Smooth muscle cell (in vitro differentiated cells): Measurements from ENCODE around the gene PAN3. TPM values are rescaled to one million over a fixed set of nuclear protein-coding genes. Genes with fewer than 3 reads are reported as not detected.
A peak's percentile ranks its signal among the peaks of the same experiment; 100 is the strongest.
"Not testable (repeated sequence)": the region's sequence is repeated elsewhere in the genome, so short reads cannot be mapped to it uniquely, and the experiment has no call there.

Experiments used
- DNase-seq: peaks from one replicate; lab custom pipeline; 2025; ENCODE audit not compliant: unreplicated experiment; lab: John Stamatoyannopoulos, UW
- H2AFZ ChIP-seq: fragments of 200-600 bp; sonication (generic); 2 replicates; pipeline ENCODE4 v1.6.0; 2016; ENCODE audit warnings: antibody characterized with exemption, low read depth, mild to moderate bottlenecking
- H3F3A ChIP-seq: fragments of 200-600 bp; sonication (generic); 2 replicates; pipeline ENCODE4 v1.6.0; 2017; ENCODE audit warnings: antibody characterized with exemption, low read depth
- H3K27ac ChIP-seq: fragments of 200-600 bp; sonication (generic); 2 replicates; pipeline ENCODE4 v1.5.1; 2016; ENCODE audit warnings: low read depth, mild to moderate bottlenecking
- H3K27me3 ChIP-seq: fragments of 200-600 bp; sonication (generic); 2 replicates; pipeline ENCODE4 v1.6.1; 2016; ENCODE audit warnings: low read depth, mild to moderate bottlenecking
- H3K36me3 ChIP-seq: fragments of 200-600 bp; sonication (generic); 2 replicates; pipeline ENCODE4 v1.5.1; 2016; ENCODE audit warnings: low read depth
- H3K4me1 ChIP-seq: fragments of 200-600 bp; sonication (generic); 2 replicates; pipeline ENCODE4 v1.5.1; 2016; ENCODE audit warnings: low read depth
- H3K4me2 ChIP-seq: fragments of 200-600 bp; sonication (generic); 2 replicates; pipeline ENCODE4 v1.6.0; 2016; ENCODE audit warnings: mild to moderate bottlenecking
- H3K4me3 ChIP-seq: fragments of 200-600 bp; sonication (generic); 2 replicates; pipeline ENCODE4 v1.5.1; 2016; ENCODE audit warnings: mild to moderate bottlenecking
- H3K79me2 ChIP-seq: fragments of 200-600 bp; sonication (generic); 2 replicates; pipeline ENCODE4 v1.6.0; 2016; ENCODE audit warnings: low read depth, mild to moderate bottlenecking
- H3K9ac ChIP-seq: fragments of 200-600 bp; sonication (generic); 2 replicates; pipeline ENCODE4 v1.6.0; 2016; ENCODE audit warnings: low read depth
- H3K9me3 ChIP-seq: fragments of 200-600 bp; sonication (generic); replicated peaks from 2 replicates; pipeline ENCODE4 v1.5.1; 2016; ENCODE audit warnings: low read depth
- H4K20me1 ChIP-seq: fragments of 200-600 bp; sonication (generic); 2 replicates; pipeline ENCODE4 v1.6.0; 2016; ENCODE audit warnings: low read depth
- WGBS: methylation state at CpG from one replicate; pipeline ENCODE4 v1.1.7; 2016; ENCODE audit warnings: low lambda C conversion rate; 5-methylcytosine and 5-hydroxymethylcytosine counted together
- polyA plus RNA-seq: library from polyadenylated mRNA; unstranded; fragments of >200 nt; fragmentation: Nextera tagmentation; extraction: Ambion mirVana; gene quantifications from 2 replicates; pipeline ENCODE4 v1.2.1, GENCODE V29; 2016
- total RNA-seq: library from RNA; depleted of rRNA; stranded (reverse); fragments of >200 nt; gene quantifications from 2 replicates; pipeline ENCODE4 v1.2.3, GENCODE V29; 2014
- TF ChIP-seq, protein P1 (sequence below): fragments of 200-600 bp; sonication (generic); IDR thresholded peaks from 2 replicates; pipeline ENCODE4 v1.5.1; 2017; ENCODE audit warnings: borderline replicate concordance, mild to moderate bottlenecking, antibody characterized with exemption; ENCODE audit not compliant: insufficient read depth, poor library complexity, severe bottlenecking

PAN3 gene
- total and polyA plus RNA-seq, 2 experiments from 2014 or later: 2.9 to 28.2 TPM

- H3K27me3 ChIP-seq: peaks cover 96% of the 10 kb centered on the region
- no peak within 1 kb of the TSS for H3K9ac ChIP-seq
Measured at GRCh38 chr13:28100150-28101121, 37.9 kb upstream of the PAN3 start, which contains the start of gene FLT3. Gene FLT3, minus strand, starts transcription at chr13:28100576. Its CDS starts 66 bp downstream, at chr13:28100510.

DNA sequence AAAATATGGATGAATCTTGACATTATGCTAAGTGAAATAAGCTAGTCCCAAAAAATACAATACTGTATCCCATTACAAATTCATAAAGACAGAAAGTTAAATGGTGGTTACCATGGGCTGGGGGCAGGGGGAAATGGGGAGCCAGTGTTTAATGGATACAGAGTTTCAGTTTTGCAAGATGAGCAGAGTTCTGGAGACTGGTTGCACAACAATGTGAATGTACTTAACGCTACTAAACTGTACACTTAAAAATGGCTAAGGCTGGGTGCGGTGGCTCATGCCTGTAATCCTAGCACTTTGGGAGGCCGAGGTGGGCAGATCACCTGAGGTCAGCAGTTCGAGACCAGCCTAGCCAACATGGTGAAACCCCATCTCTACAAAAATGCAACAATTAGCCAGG is 36.5 kb upstream of the PAN3 start:
- not testable (repeated sequence) for H3K36me3 ChIP-seq, H3K4me3 ChIP-seq, H2AFZ ChIP-seq, H4K20me1 ChIP-seq, H3K79me2 ChIP-seq, H3K4me2 ChIP-seq, H3K4me1 ChIP-seq, H3K27ac ChIP-seq, H3K9me3 ChIP-seq, DNase-seq, H3F3A ChIP-seq, H3K9ac ChIP-seq
- H3K27me3 ChIP-seq: peaks cover 81% of the 10 kb centered on the region
- 90% methylated on average over 4 of the region's 4 CpGs for WGBS

More at GRCh38 chr13:28100150-28101121, 37.9 kb upstream of the PAN3 start, which contains the start of gene FLT3:
- Histone ChIP-seq H3F3A (no peaks in the 10 kb centered on the region), H3K4me2 (peak within 1 kb of the TSS; percentile 93), H3K4me3 (peak within 1 kb of the TSS; percentile 49), H3K79me2 (no peaks in the 10 kb centered on the region), H3K27ac (no peak within 1 kb of the TSS), H3K9me3 (no peaks in the 10 kb centered on the region), H3K36me3 (no peaks in the 10 kb centered on the region), H3K4me1 (no peaks in the 10 kb centered on the region), H4K20me1 (no peaks in the 10 kb centered on the region), H2AFZ (no peak within 1 kb of the TSS)
- TF ChIP-seq, protein P1, sequence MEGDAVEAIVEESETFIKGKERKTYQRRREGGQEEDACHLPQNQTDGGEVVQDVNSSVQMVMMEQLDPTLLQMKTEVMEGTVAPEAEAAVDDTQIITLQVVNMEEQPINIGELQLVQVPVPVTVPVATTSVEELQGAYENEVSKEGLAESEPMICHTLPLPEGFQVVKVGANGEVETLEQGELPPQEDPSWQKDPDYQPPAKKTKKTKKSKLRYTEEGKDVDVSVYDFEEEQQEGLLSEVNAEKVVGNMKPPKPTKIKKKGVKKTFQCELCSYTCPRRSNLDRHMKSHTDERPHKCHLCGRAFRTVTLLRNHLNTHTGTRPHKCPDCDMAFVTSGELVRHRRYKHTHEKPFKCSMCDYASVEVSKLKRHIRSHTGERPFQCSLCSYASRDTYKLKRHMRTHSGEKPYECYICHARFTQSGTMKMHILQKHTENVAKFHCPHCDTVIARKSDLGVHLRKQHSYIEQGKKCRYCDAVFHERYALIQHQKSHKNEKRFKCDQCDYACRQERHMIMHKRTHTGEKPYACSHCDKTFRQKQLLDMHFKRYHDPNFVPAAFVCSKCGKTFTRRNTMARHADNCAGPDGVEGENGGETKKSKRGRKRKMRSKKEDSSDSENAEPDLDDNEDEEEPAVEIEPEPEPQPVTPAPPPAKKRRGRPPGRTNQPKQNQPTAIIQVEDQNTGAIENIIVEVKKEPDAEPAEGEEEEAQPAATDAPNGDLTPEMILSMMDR: no peak
- WGBS: 2% methylated on average over 65 of the region's 106 CpGs
- no peak for DNase-seq

DNA sequence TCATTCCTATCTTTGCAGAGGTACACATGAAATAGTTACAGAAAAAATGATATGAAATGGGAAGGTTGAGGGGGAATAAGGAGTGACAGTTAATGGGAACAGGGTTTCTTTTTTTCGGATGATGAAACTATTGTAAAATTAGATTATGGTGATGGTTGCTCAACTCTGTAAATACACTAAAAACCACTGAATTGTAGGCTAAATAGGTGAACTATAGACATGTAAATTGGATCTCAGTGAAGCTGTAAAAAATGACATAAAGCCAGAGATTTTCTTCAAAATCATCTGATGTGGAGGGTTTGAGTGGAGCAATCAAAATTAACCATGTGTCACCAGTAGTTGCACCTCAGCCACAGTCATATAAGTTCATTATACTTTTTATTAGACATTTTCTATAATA is 31.4 kb upstream of the PAN3 start:
- H2AFZ ChIP-seq: no peak overlapping the region
- 62% methylated on average over 1 of the region's 1 CpG for WGBS
- no peaks in the 10 kb centered on the region for H3F3A ChIP-seq
- H4K20me1 ChIP-seq: no peaks in the 10 kb centered on the region
- no peak for DNase-seq
- no peaks in the 10 kb centered on the region for H3K4me1 ChIP-seq
- peaks cover 52% of the 10 kb centered on the region for H3K27me3 ChIP-seq
- no peak overlapping the region for H3K9ac ChIP-seq
- no peaks in the 10 kb centered on the region for H3K79me2 ChIP-seq
- no peak overlapping the region for H3K27ac ChIP-seq
- no peak overlapping the region for H3K4me2 ChIP-seq
- no peaks in the 10 kb centered on the region for H3K9me3 ChIP-seq
- no peaks in the 10 kb centered on the region for H3K36me3 ChIP-seq
- H3K4me3 ChIP-seq: no peak overlapping the region
- TF ChIP-seq, protein P1: no peak

DNA sequence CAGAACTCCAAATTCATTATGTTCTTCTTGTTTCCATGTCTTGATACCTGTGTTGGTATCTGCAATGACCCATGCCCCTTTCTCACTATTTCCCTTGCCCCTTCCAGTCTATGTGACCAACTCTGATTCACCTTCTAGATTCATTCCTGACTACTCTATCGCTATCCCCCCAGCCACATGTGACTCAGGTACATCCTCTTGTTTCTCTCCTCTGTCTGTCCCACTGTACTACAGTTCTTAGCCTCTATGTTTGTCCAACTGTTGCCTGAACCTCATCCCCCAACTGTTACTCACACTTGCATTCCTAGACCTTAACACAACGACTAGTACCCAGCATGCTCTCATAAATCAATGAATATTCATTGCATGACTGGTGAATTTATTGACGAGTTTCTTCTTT is 27.9 kb upstream of the PAN3 start:
- H3K9me3 ChIP-seq: no peaks in the 10 kb centered on the region
- H4K20me1 ChIP-seq: no peaks in the 10 kb centered on the region
- TF ChIP-seq, protein P1: no peak
- no peaks in the 10 kb centered on the region for H3K36me3 ChIP-seq
- DNase-seq: no peak
- peaks cover 21% of the 10 kb centered on the region for H3K27me3 ChIP-seq
- no peak overlapping the region for H3K9ac ChIP-seq
- no peak overlapping the region for H3K27ac ChIP-seq
- H3K79me2 ChIP-seq: no peaks in the 10 kb centered on the region
- H2AFZ ChIP-seq: no peak overlapping the region
- H3K4me3 ChIP-seq: no peak overlapping the region
- H3K4me1 ChIP-seq: no peaks in the 10 kb centered on the region
- H3F3A ChIP-seq: no peaks in the 10 kb centered on the region
- H3K4me2 ChIP-seq: no peak overlapping the region
- 80% methylated on average over 3 of the region's 3 CpGs for WGBS
